Calu3 (cell line): ENCODE data around the gene SHANK2. TPM values are rescaled to one million over a fixed set of nuclear protein-coding genes. Genes with fewer than 3 reads are reported as not detected.

Experiments used
- BruUV-seq: library from RNA; stranded (reverse); fragments of 400-500 nt; replicated peaks from 2 replicates; lab custom pipeline; 2021; lab: Mats Ljungman, UMichigan
- CTCF ChIA-PET: fragments of 300-600 bp; sonication (Branson Sonifier 250); formaldehyde crosslinking; loops from one replicate; lab custom pipeline; 2022; ENCODE audit warnings: antibody characterized with exemption; lab: Charles Lee
- DNase-seq: peaks from one replicate; pipeline ENCODE4 v3.0.0; 2022
- H3K27ac Mint-ChIP-seq: one replicate; pipeline ENCODE4 v1.8.0; 2022; ENCODE audit warnings: mixed read lengths; ENCODE audit not compliant: unreplicated experiment
- H3K27me3 Mint-ChIP-seq: one replicate; pipeline ENCODE4 v1.8.0; 2022; ENCODE audit warnings: mixed read lengths; ENCODE audit not compliant: unreplicated experiment
- H3K36me3 Mint-ChIP-seq: one replicate; pipeline ENCODE4 v1.8.0; 2022; ENCODE audit warnings: mild to moderate bottlenecking, moderate library complexity, mixed read lengths; ENCODE audit not compliant: insufficient read depth, unreplicated experiment
- H3K4me1 Mint-ChIP-seq: one replicate; pipeline ENCODE4 v1.8.0; 2022; ENCODE audit warnings: mild to moderate bottlenecking, low read depth, mixed read lengths; ENCODE audit not compliant: unreplicated experiment
- H3K4me3 Mint-ChIP-seq: one replicate; pipeline ENCODE4 v1.8.0; 2022; ENCODE audit warnings: mild to moderate bottlenecking, low read depth, moderate library complexity, mixed read lengths; ENCODE audit not compliant: unreplicated experiment
- H3K9me3 Mint-ChIP-seq: one replicate; pipeline ENCODE4 v1.8.0; 2022; ENCODE audit warnings: low read depth, mixed read lengths; ENCODE audit not compliant: unreplicated experiment
- CTCF ChIP-seq: fragments of 200-600 bp; IDR thresholded peaks from one replicate; pipeline ENCODE4 v1.8.0; 2022; ENCODE audit warnings: antibody characterized with exemption; ENCODE audit not compliant: unreplicated experiment
- intact Hi-C: fragments of 100-400 bp; cut with micrococcal nuclease; formaldehyde crosslinking; loops from one replicate; pipeline ENCODE4 v1.10.0; 2022; ENCODE audit not compliant: unreplicated experiment
- total RNA-seq: library from RNA; stranded (reverse); gene quantifications from 2 replicates; pipeline ENCODE4 v1.2.3, GENCODE V29; 2022

Gene SHANK2
- total RNA-seq, 1 experiment from 2014 or later = 118 TPM

GRCh38 chr11:71248251-71248570 is 4.2 kb downstream of the SHANK2 start:
- no TSS peak for BruUV-seq
- Mint-ChIP-seq H3K4me1 (peaks cover 25% of the 10 kb centered on the region), H3K4me3 (no peak overlapping the region), H3K9me3 (no peaks in the 10 kb centered on the region), H3K36me3 (peaks cover 34% of the 10 kb centered on the region), H3K27ac (no peak overlapping the region), H3K27me3 (no peaks in the 10 kb centered on the region)
- CTCF ChIA-PET = no interaction called here
- no peak for TF ChIP-seq CTCF
- intact Hi-C loops = loop anchor here (10.0 kb wide), 1 partner anchor 113 kb away; no protein-coding TSS in a partner anchor
- DNase-seq = no peak

GRCh38 chr11:71247551-71248250 is 4.7 kb downstream of the SHANK2 start:
- CTCF ChIA-PET = no interaction called here
- H3K4me3 Mint-ChIP-seq = no peak overlapping the region
- intact Hi-C loops = loop anchor here (10.0 kb wide), 1 partner anchor 113 kb away; no protein-coding TSS in a partner anchor
- BruUV-seq = no TSS peak
- TF ChIP-seq CTCF = no peak
- H3K27ac Mint-ChIP-seq = no peak overlapping the region
- peaks cover 29% of the 10 kb centered on the region for H3K36me3 Mint-ChIP-seq
- no peak for DNase-seq
- no peaks in the 10 kb centered on the region for H3K9me3 Mint-ChIP-seq
- H3K27me3 Mint-ChIP-seq = no peaks in the 10 kb centered on the region
- peaks cover 23% of the 10 kb centered on the region for H3K4me1 Mint-ChIP-seq

- peaks cover 18% of the 10 kb centered on the region for H3K36me3 Mint-ChIP-seq
- DNase-seq = no peak
Observed at GRCh38 chr11:71246559-71246958, 5.8 kb downstream of the SHANK2 start.

More at GRCh38 chr11:71246559-71246958, 5.8 kb downstream of the SHANK2 start:
- H3K4me3 Mint-ChIP-seq = no peak overlapping the region
- no peak overlapping the region for H3K27ac Mint-ChIP-seq
- no peaks in the 10 kb centered on the region for H3K27me3 Mint-ChIP-seq
- H3K9me3 Mint-ChIP-seq = no peaks in the 10 kb centered on the region
- H3K4me1 Mint-ChIP-seq = peaks cover 33% of the 10 kb centered on the region
- CTCF ChIA-PET = interaction anchor here (0.6 kb wide), 1 partner anchor 82 kb away, joined by 4 read pairs; no protein-coding TSS in a partner anchor
- intact Hi-C loops = loop anchor here (10.0 kb wide), 1 partner anchor 112 kb away; no protein-coding TSS in a partner anchor
- no TSS peak for BruUV-seq
- TF ChIP-seq CTCF = no peak
